Measurements from ENCODE around the gene DARS1.

The DARS1 gene

DNA sequence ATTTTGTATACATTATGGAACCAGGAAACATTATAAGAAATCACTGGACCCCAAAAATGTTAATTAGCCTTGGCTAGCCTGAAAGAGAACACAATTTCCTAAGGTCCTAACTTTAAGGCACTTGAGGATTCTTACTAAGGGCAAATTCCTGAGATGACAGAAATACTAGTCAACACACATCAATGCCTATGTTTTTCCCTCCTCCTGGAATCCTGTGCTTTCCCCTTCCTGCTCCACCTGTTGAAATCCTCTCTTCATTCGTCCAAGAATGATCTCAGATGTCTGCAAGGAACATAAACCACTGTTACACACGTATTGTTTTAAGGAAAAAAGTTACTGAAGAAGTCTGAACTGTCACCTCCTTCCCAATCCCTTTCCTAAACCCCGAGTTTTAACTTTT lies 21.2 kb upstream of the DARS1 start:
- no peaks in the 10 kb centered on the region for H3K27me3 Mint-ChIP-seq (ENCODE audit: low read depth)
- H3K27ac Mint-ChIP-seq = no peak overlapping the region
- no peak overlapping the region for H3K4me3 Mint-ChIP-seq
- peaks cover 38% of the 10 kb centered on the region for H3K4me1 Mint-ChIP-seq (ENCODE audit: low read depth)
- H3K9me3 Mint-ChIP-seq = peaks cover 10% of the 10 kb centered on the region
- peaks cover 27% of the 10 kb centered on the region for H3K36me3 Mint-ChIP-seq (ENCODE audit: low read depth)

GRCh38 chr2:136005462-136006196 lies 20.2 kb upstream of the DARS1 start:
- H3K27me3 Mint-ChIP-seq (ENCODE audit: low read depth) = no peaks in the 10 kb centered on the region
- H3K4me1 Mint-ChIP-seq (ENCODE audit: low read depth) = peaks cover 43% of the 10 kb centered on the region
- H3K9me3 Mint-ChIP-seq = peaks cover 10% of the 10 kb centered on the region
- peaks cover 33% of the 10 kb centered on the region for H3K36me3 Mint-ChIP-seq (ENCODE audit: low read depth)
- peak overlapping the region; percentile 55 for H3K27ac Mint-ChIP-seq
- no peak overlapping the region for H3K4me3 Mint-ChIP-seq

DNA sequence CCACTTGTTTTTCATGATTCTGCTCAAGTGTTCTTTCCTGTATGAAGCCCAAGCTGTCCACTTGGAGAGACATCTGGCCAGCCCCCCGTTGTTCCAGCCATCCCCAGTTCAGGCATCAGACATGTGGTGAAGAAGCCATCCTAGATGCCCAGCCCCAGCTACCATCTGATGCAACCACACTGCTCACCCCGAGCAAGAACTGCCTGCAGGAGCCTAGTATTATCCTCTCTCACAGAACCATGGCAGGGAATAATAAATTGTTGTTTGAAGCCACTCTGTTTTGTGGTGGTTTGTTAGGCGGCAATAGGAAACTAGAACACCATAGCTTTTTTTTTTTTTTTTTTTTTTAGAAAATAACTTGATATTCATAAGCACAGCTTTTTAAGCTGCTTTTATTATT lies 19.5 kb upstream of the DARS1 start:
- peaks cover 10% of the 10 kb centered on the region for H3K9me3 Mint-ChIP-seq
- no peak overlapping the region for H3K4me3 Mint-ChIP-seq
- H3K27me3 Mint-ChIP-seq (ENCODE audit: low read depth) = no peaks in the 10 kb centered on the region
- peak overlapping the region; percentile 36 for H3K27ac Mint-ChIP-seq
- peaks cover 35% of the 10 kb centered on the region for H3K36me3 Mint-ChIP-seq (ENCODE audit: low read depth)
- H3K4me1 Mint-ChIP-seq (ENCODE audit: low read depth) = peaks cover 47% of the 10 kb centered on the region

DNA sequence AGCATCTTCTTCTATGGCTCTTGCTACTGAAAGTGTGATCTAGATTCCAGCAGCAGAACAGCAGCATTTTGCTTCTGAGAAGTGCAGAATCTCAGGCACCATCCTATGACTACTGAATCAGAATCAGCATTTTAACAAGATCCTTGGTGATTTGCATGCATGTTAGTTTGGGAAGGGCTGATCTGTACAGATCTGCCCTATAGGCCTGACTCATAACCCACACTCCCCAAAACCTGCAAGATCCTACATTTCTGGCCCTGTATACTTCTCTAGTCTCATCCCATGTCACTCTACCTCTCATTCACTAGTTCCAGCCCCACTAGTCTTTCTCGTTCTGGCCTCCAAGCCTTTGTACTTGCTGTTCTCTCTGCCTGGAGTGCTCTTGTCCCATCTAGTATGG lies 15.7 kb upstream of the DARS1 start:
- Mint-ChIP-seq H3K36me3 (ENCODE audit: low read depth) (peaks cover 32% of the 10 kb centered on the region), H3K27me3 (ENCODE audit: low read depth) (no peaks in the 10 kb centered on the region), H3K27ac (peak overlapping the region; percentile 53), H3K9me3 (peaks cover 12% of the 10 kb centered on the region), H3K4me3 (no peak overlapping the region), H3K4me1 (ENCODE audit: low read depth) (peaks cover 43% of the 10 kb centered on the region)

DNA sequence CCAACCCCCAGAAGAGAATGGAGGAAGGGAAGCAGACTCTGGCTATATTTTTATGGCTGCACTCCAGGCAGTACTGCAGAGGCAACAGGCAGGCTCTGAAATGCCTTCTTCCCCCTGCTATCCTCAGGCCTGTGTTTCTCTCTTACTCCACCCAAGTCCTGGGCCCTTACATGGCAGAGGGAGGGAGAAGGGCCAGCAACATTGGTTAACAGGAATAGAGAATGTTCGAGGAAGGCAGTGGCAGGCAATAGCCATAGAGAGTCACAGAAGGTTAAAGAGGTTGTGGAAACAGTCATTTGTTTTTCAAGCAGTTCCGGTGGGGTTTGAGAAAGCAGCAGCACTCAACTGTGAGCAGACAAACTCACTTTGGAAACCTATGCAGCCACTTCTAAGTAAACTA lies 15.1 kb upstream of the DARS1 start:
- Mint-ChIP-seq H3K27me3 (ENCODE audit: low read depth) (no peaks in the 10 kb centered on the region), H3K4me1 (ENCODE audit: low read depth) (peaks cover 40% of the 10 kb centered on the region), H3K9me3 (peaks cover 17% of the 10 kb centered on the region), H3K36me3 (ENCODE audit: low read depth) (peaks cover 34% of the 10 kb centered on the region), H3K27ac (peak overlapping the region; percentile 81), H3K4me3 (no peak overlapping the region)

GRCh38 chr2:135999899-136000298 lies 14.5 kb upstream of the DARS1 start:
- Mint-ChIP-seq H3K4me3 (no peak overlapping the region), H3K36me3 (ENCODE audit: low read depth) (peaks cover 32% of the 10 kb centered on the region), H3K4me1 (ENCODE audit: low read depth) (peaks cover 39% of the 10 kb centered on the region), H3K27me3 (ENCODE audit: low read depth) (no peaks in the 10 kb centered on the region), H3K9me3 (peaks cover 16% of the 10 kb centered on the region), H3K27ac (no peak overlapping the region)

- no peaks in the 10 kb centered on the region for H3K27me3 Mint-ChIP-seq (ENCODE audit: low read depth)
- peaks cover 30% of the 10 kb centered on the region for H3K36me3 Mint-ChIP-seq (ENCODE audit: low read depth)
- peaks cover 40% of the 10 kb centered on the region for H3K4me1 Mint-ChIP-seq (ENCODE audit: low read depth)
- H3K9me3 Mint-ChIP-seq = peaks cover 11% of the 10 kb centered on the region
- no peak overlapping the region for H3K4me3 Mint-ChIP-seq
- H3K27ac Mint-ChIP-seq = no peak overlapping the region
These were observed 13.5 kb upstream of the DARS1 start for GRCh38 chr2:135998879-135999278.

DNA sequence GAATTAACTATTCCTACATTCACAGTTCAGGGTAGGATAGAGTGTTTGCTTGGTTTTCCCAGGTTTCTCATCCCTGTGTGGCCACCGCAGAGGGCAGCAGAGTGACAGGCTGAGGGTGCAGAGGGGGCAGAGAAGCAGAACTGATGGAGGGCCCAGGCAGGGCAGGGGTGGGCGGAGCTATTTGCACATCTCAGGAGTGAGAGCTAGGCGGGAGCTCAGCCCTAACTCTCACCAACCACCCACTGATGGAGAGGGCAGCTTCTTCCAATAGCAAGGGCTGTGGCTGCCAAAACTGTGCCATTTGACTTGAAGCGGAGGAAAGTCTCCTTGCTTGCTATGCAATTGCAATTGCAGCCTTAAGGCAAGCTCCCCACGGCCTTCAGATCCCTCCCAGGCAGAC lies 12.0 kb upstream of the DARS1 start:
- Mint-ChIP-seq H3K36me3 (ENCODE audit: low read depth) (peaks cover 31% of the 10 kb centered on the region), H3K9me3 (peaks cover 7% of the 10 kb centered on the region), H3K4me3 (no peak overlapping the region), H3K27me3 (ENCODE audit: low read depth) (no peaks in the 10 kb centered on the region), H3K27ac (no peak overlapping the region), H3K4me1 (ENCODE audit: low read depth) (peaks cover 38% of the 10 kb centered on the region)

DNA sequence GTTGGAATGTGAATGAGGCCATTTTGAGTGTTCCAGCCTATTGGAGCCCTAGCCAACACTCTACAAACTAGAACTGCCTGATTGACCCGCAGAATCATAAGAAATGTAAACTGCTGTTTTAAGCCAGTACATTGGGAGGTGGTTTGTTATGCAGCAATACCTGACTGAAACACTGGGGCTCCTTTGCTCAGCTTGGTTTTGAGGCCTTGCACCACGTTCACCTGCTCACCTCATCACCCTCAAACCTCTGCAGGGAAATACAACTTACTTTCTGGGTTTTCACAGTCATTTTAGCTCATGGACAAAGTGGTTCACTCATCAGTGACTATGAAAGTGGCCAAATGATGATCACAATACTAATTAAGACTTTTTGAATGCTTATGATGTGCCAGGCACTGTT lies 10.9 kb upstream of the DARS1 start:
- H3K4me1 Mint-ChIP-seq (ENCODE audit: low read depth) = peaks cover 35% of the 10 kb centered on the region
- no peak overlapping the region for H3K27ac Mint-ChIP-seq
- no peak overlapping the region for H3K4me3 Mint-ChIP-seq
- H3K36me3 Mint-ChIP-seq (ENCODE audit: low read depth) = peaks cover 35% of the 10 kb centered on the region
- peaks cover 7% of the 10 kb centered on the region for H3K9me3 Mint-ChIP-seq
- no peaks in the 10 kb centered on the region for H3K27me3 Mint-ChIP-seq (ENCODE audit: low read depth)

- H3K36me3 Mint-ChIP-seq (ENCODE audit: low read depth) = peaks cover 34% of the 10 kb centered on the region
- H3K9me3 Mint-ChIP-seq = peaks cover 7% of the 10 kb centered on the region
- H3K27ac Mint-ChIP-seq = no peak overlapping the region
- no peak overlapping the region for H3K4me3 Mint-ChIP-seq
- H3K27me3 Mint-ChIP-seq (ENCODE audit: low read depth) = no peaks in the 10 kb centered on the region
- H3K4me1 Mint-ChIP-seq (ENCODE audit: low read depth) = peaks cover 27% of the 10 kb centered on the region
These were observed 8.9 kb upstream of the DARS1 start for GRCh38 chr2:135994281-135994680.

DNA sequence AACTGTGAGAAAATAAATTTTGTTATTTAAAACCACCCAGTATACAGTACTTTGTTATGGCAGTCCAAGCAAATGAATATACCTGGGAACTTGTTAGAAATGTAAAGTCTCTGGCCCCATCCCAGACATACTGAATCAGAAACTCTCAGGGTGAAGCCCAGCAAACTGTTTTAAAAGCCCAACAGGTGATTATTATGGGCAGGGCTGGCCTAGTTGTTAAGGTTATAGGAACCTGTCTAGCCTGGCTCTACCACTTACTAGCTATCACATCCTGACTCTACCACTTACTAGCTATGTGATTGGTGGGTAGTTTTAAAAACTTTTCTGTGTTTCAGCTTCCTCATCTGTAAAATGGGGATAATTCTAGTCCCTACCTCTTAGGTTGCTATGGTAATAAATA lies 8.0 kb upstream of the DARS1 start:
- Mint-ChIP-seq H3K27ac (no peak overlapping the region), H3K9me3 (peaks cover 10% of the 10 kb centered on the region), H3K27me3 (ENCODE audit: low read depth) (no peaks in the 10 kb centered on the region), H3K4me1 (ENCODE audit: low read depth) (peaks cover 27% of the 10 kb centered on the region), H3K36me3 (ENCODE audit: low read depth) (peaks cover 37% of the 10 kb centered on the region), H3K4me3 (no peak overlapping the region)

DNA sequence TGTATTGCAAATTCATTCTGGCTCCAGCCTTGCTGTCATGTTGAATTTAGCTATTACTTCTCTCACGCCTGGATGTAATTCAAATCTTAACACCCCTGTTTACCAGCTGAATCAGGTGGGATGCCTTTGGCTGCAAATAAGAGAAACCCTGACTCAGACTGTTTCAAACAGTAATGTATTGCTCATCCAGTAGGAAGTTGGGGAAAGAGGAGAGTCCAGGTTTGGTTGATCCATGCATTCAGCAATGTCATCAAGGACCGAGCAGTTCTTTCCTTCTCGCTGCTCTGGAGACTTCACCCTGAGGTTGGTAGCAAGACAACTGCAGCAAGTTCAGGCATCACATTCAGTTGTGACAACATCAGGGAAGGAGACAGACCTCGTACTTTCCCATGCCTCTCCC lies 6.4 kb upstream of the DARS1 start:
- Mint-ChIP-seq H3K4me1 (ENCODE audit: low read depth) (peaks cover 19% of the 10 kb centered on the region), H3K27ac (no peak overlapping the region), H3K36me3 (ENCODE audit: low read depth) (peaks cover 37% of the 10 kb centered on the region), H3K4me3 (no peak overlapping the region), H3K9me3 (peaks cover 10% of the 10 kb centered on the region), H3K27me3 (ENCODE audit: low read depth) (no peaks in the 10 kb centered on the region)

DNA sequence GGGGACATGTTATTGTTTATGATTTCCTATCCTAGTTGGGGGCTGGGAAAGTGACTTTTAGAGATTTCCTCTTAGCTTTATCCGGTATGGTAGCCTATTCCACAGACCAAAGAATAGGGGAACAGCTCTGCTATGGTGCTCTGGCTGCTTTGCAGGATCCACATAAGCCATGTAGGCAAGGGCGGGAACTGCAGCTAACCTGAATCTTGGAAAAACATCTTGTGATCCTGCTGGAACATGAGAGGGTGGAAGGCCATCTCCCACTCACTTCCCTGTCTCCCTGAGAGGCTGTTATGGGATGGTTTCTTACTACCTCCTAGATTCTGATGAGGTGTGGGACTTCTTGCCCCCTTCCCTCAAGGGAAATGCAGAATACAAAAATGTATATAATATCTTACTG lies 2.0 kb upstream of the DARS1 start:
- Mint-ChIP-seq H3K4me1 (ENCODE audit: low read depth) (peaks cover 31% of the 10 kb centered on the region), H3K27me3 (ENCODE audit: low read depth) (no peaks in the 10 kb centered on the region), H3K4me3 (no peak overlapping the region), H3K36me3 (ENCODE audit: low read depth) (peaks cover 34% of the 10 kb centered on the region), H3K9me3 (peaks cover 3% of the 10 kb centered on the region), H3K27ac (no peak overlapping the region)

DNA sequence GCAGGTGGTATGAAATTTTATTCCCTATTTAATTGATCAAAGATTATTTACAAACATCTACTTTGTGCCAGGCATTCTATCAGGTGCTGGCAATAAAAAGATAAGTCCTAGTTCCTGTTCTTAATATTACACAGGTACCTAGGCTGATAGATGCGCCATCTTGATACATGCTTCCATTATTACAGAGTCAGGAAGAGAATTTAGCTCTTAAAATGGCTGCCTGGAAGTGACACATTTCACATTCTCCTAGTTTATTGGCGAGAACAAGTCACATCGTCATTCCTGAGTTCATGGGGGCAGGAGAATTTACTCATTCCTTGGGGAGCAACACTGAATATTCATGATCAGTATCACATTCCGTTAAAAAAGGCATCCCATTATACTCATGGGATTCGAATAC lies 1.1 kb upstream of the DARS1 start:
- peak overlapping the region; percentile 90 for H3K4me3 Mint-ChIP-seq
- H3K9me3 Mint-ChIP-seq = peaks cover 3% of the 10 kb centered on the region
- no peaks in the 10 kb centered on the region for H3K27me3 Mint-ChIP-seq (ENCODE audit: low read depth)
- H3K27ac Mint-ChIP-seq = peak overlapping the region; percentile 96
- H3K36me3 Mint-ChIP-seq (ENCODE audit: low read depth) = peaks cover 32% of the 10 kb centered on the region
- H3K4me1 Mint-ChIP-seq (ENCODE audit: low read depth) = peaks cover 32% of the 10 kb centered on the region

- Mint-ChIP-seq H3K9me3 (peaks cover 3% of the 10 kb centered on the region), H3K27ac (peak overlapping the region; percentile 96), H3K36me3 (ENCODE audit: low read depth) (peaks cover 31% of the 10 kb centered on the region), H3K27me3 (ENCODE audit: low read depth) (no peaks in the 10 kb centered on the region), H3K4me3 (peak overlapping the region; percentile 90), H3K4me1 (ENCODE audit: low read depth) (peaks cover 34% of the 10 kb centered on the region)
These were observed 484 bp upstream of the DARS1 start for GRCh38 chr2:135985826-135986393.

Measured in T-helper 1 cell treated with Interleukin-12 subunit alpha and Interleukin-12 subunit beta and Interleukin-4 antibody, amounts not matched to agents 30 μg/mL and 1 μg/mL, for 36 hours (primary cell).